Uterus (tissue), 4 donors: ENCODE results near the gene UBL7. TPM values are rescaled to one million over a fixed set of nuclear protein-coding genes. Genes with fewer than 3 reads are reported as not detected.

ENCODE experiments used
- DNase-seq, 2 donors: peaks; one replicate each; pipeline ENCODE4 v3.0.0-alpha.2; 2019 to 2020
- H3K27ac ChIP-seq, 2 donors: fragments of 200-600 bp; sonication (generic); 1 replicate in 1 of 2; 2 replicates in 1 of 2; pipeline ENCODE4 v1.5.1; 2016 to 2018
- H3K27me3 ChIP-seq, 2 donors: fragments of 200-600 bp; sonication (generic); one replicate each; pipeline ENCODE4 v1.5.1; 2018 to 2019; ENCODE audit warnings: control low read depth in 1 of 2
- H3K36me3 ChIP-seq, 2 donors: fragments of 200-600 bp; sonication (generic); one replicate each; pipeline ENCODE4 v1.5.1; 2019; ENCODE audit warnings: control low read depth in 1 of 2
- H3K4me1 ChIP-seq, 2 donors: fragments of 200-600 bp; sonication (generic); one replicate each; pipeline ENCODE4 v1.5.1; 2018 to 2019; ENCODE audit warnings: control low read depth in 1 of 2
- H3K4me3 ChIP-seq, 2 donors: fragments of 200-600 bp; sonication (generic); 1 replicate in 1 of 2; 2 replicates in 1 of 2; pipeline ENCODE4 v1.5.1; 2018 to 2019; ENCODE audit warnings: mild to moderate bottlenecking in 1 of 2
- H3K9me3 ChIP-seq, 2 donors: fragments of 200-600 bp; sonication (generic); one replicate each; pipeline ENCODE4 v1.5.1; 2019; ENCODE audit warnings: control low read depth in 1 of 2
- POLR2A ChIP-seq, 2 donors: fragments of 450-650 bp; IDR thresholded peaks; one replicate each; pipeline ENCODE4 v1.6.1; 2016; ENCODE audit warnings: antibody characterized with exemption in 2 of 2, mild to moderate bottlenecking in 1 of 2, moderate library complexity in 1 of 2
- intact Hi-C: fragments of 100-400 bp; cut with DNase I; formaldehyde crosslinking; loops from one replicate; pipeline ENCODE4 v1.15.1; 2023; ENCODE audit warnings: low total_unique reads
- total RNA-seq, 4 donors: library from RNA; depleted of rRNA in 3 of 4; stranded (reverse); fragments of >200 nt in 3 of 4; gene quantifications; one replicate each; pipeline versions ENCODE4 v1.1.0 to v1.2.4, GENCODE V29; 2014 to 2023
- TF ChIP-seq, protein P1 (sequence below), 4 experiments: fragments of 200-600 bp in 2 of 4; fragments of 450-650 bp in 2 of 4; sonication (generic) in 2 of 4; IDR thresholded peaks; one replicate each; pipeline ENCODE4 v1.5.1; 2016 to 2019; ENCODE audit warnings: antibody characterized with exemption in 4 of 4, mild to moderate bottlenecking in 2 of 4, moderate library complexity in 1 of 4
- donor health status: DM: yes; HTN: yes; CAD: no.

The UBL7 gene
- total RNA-seq, 4 donors from 2014 or later, result 15.4 to 60.6 (median 35.7) TPM

DNA sequence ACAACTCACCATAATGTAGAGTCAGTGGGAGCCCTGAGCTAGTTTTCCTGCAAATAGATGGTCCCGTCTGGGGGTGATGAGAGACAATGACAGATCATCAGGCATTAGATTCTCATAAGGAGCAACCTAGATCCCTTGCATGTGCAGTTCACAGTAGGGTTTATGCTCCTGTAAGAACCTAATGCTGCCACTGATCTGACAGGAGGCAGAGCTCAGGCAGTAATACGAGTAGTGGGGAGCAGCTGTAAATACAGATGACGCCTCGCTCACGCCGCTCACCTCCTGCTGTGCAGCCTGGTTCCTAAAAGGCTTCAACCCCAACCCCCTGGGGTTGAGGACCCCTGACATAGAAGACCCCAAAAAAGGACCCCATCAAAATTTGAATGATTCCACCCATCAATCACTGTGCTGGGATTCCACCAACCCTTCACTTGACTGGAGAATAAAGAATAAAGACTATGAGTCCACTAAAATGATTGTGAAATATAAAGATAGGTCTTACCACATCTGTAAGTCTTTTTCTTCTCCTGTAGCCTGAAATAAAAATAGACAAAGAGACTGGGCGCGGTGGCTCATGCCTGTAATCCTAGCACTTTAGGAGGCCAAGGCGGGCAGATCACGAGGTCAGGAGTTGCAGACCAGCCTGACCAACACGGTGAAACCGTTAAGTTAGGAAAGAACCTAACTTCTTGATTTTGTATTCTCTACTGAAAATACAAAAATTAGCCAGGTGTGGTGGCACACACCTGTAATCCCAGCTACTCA is 9.9 kb upstream of the UBL7 start:
- no peak overlapping the region for H3K27ac ChIP-seq
- H3K4me1 ChIP-seq, result no peaks in the 10 kb centered on the region
- no peaks in the 10 kb centered on the region for H3K27me3 ChIP-seq
- intact Hi-C loops, result no loop called here
- no peak for DNase-seq
- no peaks in the 10 kb centered on the region for H3K36me3 ChIP-seq
- TF ChIP-seq, protein P1, sequence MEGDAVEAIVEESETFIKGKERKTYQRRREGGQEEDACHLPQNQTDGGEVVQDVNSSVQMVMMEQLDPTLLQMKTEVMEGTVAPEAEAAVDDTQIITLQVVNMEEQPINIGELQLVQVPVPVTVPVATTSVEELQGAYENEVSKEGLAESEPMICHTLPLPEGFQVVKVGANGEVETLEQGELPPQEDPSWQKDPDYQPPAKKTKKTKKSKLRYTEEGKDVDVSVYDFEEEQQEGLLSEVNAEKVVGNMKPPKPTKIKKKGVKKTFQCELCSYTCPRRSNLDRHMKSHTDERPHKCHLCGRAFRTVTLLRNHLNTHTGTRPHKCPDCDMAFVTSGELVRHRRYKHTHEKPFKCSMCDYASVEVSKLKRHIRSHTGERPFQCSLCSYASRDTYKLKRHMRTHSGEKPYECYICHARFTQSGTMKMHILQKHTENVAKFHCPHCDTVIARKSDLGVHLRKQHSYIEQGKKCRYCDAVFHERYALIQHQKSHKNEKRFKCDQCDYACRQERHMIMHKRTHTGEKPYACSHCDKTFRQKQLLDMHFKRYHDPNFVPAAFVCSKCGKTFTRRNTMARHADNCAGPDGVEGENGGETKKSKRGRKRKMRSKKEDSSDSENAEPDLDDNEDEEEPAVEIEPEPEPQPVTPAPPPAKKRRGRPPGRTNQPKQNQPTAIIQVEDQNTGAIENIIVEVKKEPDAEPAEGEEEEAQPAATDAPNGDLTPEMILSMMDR (IDR thresholded peaks at IDR 0.05), result no peak
- TF ChIP-seq POLR2A (IDR thresholded peaks at IDR 0.05), result no peak
- H3K9me3 ChIP-seq, result no peaks in the 10 kb centered on the region
- H3K4me3 ChIP-seq, result no peak overlapping the region

DNA sequence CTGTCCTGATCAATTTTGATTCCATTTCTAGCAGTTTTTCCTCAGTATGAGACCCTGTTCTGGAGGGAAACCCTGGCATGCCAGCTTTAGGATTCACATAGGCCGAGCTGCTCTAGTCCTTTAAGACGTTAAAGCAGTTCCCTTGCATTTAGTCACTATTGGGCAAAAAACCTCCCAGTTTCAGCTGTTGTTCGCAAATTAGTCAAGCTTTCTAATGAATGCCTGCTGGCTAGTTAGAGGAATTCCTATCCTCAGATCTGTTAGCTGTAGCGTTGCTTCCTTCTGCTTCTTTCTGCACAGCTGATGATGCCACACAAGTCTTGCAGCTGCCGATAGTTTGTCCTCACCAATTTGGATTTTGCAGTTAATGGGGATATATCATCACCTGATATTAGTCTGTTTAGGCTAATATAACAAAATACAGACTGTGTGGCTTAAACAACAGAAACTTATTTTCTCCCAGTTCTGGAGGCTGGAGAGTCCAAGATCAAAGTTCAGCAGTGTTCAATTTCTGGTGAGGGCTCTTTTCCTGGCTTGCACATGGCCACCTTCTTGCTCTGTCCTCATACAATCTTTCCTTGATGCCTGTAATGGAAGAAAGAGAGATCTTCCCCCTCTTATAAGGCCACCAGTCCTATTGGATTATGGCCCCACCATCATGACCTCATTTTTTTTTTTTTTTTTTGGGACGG is 7.5 kb upstream of the UBL7 start:
- no peak for DNase-seq
- no peak overlapping the region for H3K27ac ChIP-seq
- H3K9me3 ChIP-seq, result no peaks in the 10 kb centered on the region
- TF ChIP-seq POLR2A (IDR thresholded peaks at IDR 0.05), result no peak
- TF ChIP-seq, protein P1 (IDR thresholded peaks at IDR 0.05), result no peak
- H3K36me3 ChIP-seq, result no peaks in the 10 kb centered on the region
- no peaks in the 10 kb centered on the region for H3K27me3 ChIP-seq
- no peak overlapping the region for H3K4me3 ChIP-seq
- intact Hi-C loops, result no loop called here
- no peaks in the 10 kb centered on the region for H3K4me1 ChIP-seq

DNA sequence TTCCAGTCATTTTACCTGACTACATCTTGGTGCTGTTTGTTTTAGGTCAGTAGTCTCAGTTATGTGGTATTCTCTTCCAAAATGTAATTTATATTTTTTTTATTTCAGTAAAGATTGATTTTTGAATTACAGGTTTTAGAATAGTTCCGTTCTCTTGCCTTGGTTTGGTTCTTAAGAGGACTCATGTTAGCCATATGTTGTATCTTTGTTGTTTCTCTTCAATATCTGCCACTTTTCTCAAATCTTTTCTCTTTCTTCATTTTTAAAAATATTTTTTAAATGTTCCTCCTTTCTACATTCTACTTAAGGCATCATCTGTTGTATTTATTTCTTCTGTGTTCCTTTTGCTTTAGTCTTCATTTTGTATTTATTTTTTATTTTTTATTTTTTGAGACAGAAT is 5.6 kb upstream of the UBL7 start:
- no peak for DNase-seq
- H3K9me3 ChIP-seq, result no peaks in the 10 kb centered on the region
- no peaks in the 10 kb centered on the region for H3K36me3 ChIP-seq
- intact Hi-C loops, result no loop called here
- H3K27ac ChIP-seq, result no peak overlapping the region
- no peaks in the 10 kb centered on the region for H3K4me1 ChIP-seq
- no peaks in the 10 kb centered on the region for H3K27me3 ChIP-seq
- H3K4me3 ChIP-seq, result no peak overlapping the region
- TF ChIP-seq, protein P1 (IDR thresholded peaks at IDR 0.05), result no peak
- TF ChIP-seq POLR2A (IDR thresholded peaks at IDR 0.05), result no peak

DNA sequence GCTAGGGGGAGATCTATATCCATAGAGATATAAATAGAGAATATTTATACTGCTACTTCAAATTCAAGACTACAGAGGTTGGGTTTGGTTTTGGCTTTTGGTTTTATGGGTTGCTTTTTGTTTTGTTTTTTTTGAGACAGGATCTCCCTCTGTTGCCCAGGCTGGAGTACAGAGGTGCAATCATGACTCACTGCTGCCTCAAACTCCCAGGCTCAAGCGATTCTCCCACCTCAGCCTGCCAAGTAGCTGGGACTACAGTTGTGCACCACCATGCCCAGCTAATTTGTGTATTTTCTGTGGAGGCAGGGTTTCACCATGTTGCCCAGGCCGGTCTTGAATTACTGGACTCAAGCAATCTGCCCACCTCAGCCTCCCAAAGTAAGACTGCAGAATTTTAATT is 3.9 kb upstream of the UBL7 start:
- TF ChIP-seq, protein P1 (IDR thresholded peaks at IDR 0.05), result no peak
- TF ChIP-seq POLR2A (IDR thresholded peaks at IDR 0.05), result no peak
- no peak for DNase-seq
- Histone ChIP-seq H3K27ac (no peak overlapping the region), H3K9me3 (no peaks in the 10 kb centered on the region), H3K4me3 (no peak overlapping the region), H3K27me3 (no peaks in the 10 kb centered on the region), H3K36me3 (no peaks in the 10 kb centered on the region), H3K4me1 (peaks cover 0 to 7% of the 10 kb centered on the region in 2 donors)
- intact Hi-C loops, result no loop called here

DNA sequence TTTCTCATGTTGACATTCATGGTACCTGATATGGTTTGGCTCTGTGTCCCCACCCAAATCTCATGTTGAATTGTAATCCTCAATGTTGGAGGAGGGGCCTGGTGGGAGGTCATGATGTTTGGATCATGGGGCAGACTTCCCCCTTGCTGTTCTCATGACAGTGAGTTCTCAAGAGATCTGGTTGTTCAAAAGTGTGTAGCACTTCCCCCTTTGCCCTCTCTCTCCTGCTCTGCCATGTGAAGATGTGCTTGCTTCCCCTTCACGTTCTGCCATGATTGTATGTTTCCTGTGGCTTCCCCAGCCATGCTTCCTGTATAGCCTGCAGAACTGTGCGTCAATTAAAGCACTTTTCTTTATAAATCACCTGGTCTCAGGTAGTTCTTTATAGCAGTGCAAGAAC is 3.3 kb upstream of the UBL7 start:
- Histone ChIP-seq H3K4me3 (no peak overlapping the region), H3K27me3 (no peaks in the 10 kb centered on the region), H3K4me1 (peaks cover 0 to 8% of the 10 kb centered on the region in 2 donors), H3K36me3 (no peaks in the 10 kb centered on the region), H3K27ac (no peak overlapping the region), H3K9me3 (no peaks in the 10 kb centered on the region)
- TF ChIP-seq, protein P1 (IDR thresholded peaks at IDR 0.05), result no peak
- TF ChIP-seq POLR2A (IDR thresholded peaks at IDR 0.05), result no peak
- DNase-seq, result no peak
- intact Hi-C loops, result no loop called here
